ENCODE measurements around the gene GHDC.

DNA sequence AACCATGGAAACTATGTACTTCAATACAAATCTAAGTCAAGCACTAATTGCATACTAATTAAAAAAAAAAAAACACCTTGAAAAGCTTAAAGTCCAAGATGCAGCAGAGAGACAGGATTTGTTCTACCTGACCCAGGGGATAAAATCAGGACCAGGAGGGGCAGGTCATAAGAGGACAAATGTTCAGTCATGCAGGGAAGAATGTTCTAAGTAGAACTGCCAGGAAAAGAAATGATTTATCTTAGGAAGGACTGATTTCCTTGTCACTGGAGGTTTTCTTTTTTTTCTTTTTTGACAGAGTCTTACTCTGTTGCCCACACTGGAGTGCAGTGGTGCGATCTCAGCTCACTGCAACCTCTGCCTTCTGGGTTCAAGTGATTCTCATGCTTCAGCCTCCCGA is 9.1 kb upstream of the GHDC start:
- TF ChIP-seq POLR2AphosphoS5 (IDR thresholded peaks at IDR 0.05): no peak
- TF ChIP-seq, protein P1, sequence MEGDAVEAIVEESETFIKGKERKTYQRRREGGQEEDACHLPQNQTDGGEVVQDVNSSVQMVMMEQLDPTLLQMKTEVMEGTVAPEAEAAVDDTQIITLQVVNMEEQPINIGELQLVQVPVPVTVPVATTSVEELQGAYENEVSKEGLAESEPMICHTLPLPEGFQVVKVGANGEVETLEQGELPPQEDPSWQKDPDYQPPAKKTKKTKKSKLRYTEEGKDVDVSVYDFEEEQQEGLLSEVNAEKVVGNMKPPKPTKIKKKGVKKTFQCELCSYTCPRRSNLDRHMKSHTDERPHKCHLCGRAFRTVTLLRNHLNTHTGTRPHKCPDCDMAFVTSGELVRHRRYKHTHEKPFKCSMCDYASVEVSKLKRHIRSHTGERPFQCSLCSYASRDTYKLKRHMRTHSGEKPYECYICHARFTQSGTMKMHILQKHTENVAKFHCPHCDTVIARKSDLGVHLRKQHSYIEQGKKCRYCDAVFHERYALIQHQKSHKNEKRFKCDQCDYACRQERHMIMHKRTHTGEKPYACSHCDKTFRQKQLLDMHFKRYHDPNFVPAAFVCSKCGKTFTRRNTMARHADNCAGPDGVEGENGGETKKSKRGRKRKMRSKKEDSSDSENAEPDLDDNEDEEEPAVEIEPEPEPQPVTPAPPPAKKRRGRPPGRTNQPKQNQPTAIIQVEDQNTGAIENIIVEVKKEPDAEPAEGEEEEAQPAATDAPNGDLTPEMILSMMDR (IDR thresholded peaks at IDR 0.05): no peak
- TF ChIP-seq POLR2A (IDR thresholded peaks at IDR 0.05): no peak
